Stimulated activated CD4-positive, alpha-beta T cell treated with anti-CD3 and anti-CD28 coated beads, Interleukin-1b, Interleukin-23, amount 100 ng/mL, for 24 hours (primary cell): ENCODE data around the gene KLHL18.
A peak's percentile ranks its signal among the peaks of the same experiment; 100 is the strongest.
"Not testable (repeated sequence)": the region's sequence is repeated elsewhere in the genome, so short reads cannot be mapped to it uniquely, and the experiment has no call there.

Source experiments
- DNase-seq, 4 experiments: peaks; one replicate each; pipeline ENCODE4 v3.0.0-alpha.2; 2020; ENCODE audit warnings: low read depth in 4 of 4, low spot score in 1 of 4

KLHL18 gene

DNA sequence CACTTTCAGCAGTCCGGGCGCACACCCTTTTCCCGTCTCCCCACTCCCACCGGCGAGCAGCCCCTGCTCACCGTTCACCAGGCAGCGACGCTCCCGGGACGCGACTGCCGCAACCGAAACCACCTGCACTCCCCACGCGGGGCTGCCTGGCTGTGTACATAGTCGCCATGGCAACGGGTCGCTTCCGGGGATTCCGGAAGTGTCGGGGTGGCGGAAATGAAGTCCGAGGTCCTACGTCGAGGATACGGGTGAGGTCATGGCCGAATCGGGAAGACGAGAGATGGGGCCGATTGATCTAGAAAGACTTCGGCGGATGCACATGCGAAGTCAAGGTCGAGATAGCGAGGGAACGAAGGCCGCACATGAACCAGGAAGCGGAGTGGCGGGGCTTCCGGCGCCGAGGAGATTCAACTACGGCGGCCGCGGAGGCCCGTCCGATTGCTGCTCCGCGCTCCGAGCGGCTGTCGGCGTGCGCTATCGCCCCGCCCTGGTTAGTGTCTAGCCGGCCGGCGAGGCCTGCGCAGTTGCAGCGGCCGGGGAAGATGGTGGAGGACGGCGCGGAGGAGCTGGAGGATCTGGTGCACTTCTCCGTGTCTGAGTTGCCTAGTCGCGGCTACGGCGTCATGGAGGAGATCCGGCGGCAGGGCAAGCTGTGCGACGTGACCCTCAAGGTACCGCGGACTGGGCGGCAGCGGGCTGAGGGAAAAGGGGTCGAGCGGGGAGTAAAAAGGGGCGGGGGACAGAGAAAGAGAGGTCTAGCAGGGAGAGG, at the start of gene KLHL18, which contains the start of gene KIF9:
Gene KLHL18 (plus strand): TSS at position 521 of the 769 bp plus-strand sequence. CDS start 22 bp downstream, at position 543.
Gene KIF9 (minus strand): TSS at position 376 of the 769 bp plus-strand sequence. CDS start 5,425 bp downstream, outside the sequence.
- peak; percentile 93 to 98 (median 94) for DNase-seq

- DNase-seq, result no peak
Observed at GRCh38 chr3:47238017-47238416, 44.7 kb upstream of the KLHL18 start.

GRCh38 chr3:47239929-47240328, 42.8 kb upstream of the KLHL18 start:
- no peak for DNase-seq

- no peak for DNase-seq
Observed at GRCh38 chr3:47243419-47244147, 39.2 kb upstream of the KLHL18 start.

- no peak for DNase-seq
Observed at GRCh38 chr3:47244531-47245100, 38.1 kb upstream of the KLHL18 start.

DNA sequence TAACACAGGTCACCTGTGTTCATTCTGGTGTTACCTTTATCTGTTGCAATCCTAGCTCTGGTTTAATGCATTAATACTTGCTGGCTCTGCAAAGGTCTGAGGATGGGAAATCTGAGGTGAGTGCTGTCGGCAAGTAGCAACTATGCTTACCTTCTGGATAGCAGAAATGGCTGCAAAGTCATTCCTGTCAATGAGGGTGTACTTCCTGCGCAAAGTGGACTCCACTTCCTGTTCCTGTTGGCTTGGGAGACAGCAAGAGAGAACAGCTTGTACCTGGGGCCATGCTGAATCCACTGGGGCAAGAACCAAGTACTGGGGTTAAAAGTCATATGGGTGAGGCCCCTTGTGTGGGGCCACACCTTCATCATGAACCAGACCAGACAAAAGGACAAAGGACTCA, 37.5 kb upstream of the KLHL18 start:
- DNase-seq, result no peak

DNA sequence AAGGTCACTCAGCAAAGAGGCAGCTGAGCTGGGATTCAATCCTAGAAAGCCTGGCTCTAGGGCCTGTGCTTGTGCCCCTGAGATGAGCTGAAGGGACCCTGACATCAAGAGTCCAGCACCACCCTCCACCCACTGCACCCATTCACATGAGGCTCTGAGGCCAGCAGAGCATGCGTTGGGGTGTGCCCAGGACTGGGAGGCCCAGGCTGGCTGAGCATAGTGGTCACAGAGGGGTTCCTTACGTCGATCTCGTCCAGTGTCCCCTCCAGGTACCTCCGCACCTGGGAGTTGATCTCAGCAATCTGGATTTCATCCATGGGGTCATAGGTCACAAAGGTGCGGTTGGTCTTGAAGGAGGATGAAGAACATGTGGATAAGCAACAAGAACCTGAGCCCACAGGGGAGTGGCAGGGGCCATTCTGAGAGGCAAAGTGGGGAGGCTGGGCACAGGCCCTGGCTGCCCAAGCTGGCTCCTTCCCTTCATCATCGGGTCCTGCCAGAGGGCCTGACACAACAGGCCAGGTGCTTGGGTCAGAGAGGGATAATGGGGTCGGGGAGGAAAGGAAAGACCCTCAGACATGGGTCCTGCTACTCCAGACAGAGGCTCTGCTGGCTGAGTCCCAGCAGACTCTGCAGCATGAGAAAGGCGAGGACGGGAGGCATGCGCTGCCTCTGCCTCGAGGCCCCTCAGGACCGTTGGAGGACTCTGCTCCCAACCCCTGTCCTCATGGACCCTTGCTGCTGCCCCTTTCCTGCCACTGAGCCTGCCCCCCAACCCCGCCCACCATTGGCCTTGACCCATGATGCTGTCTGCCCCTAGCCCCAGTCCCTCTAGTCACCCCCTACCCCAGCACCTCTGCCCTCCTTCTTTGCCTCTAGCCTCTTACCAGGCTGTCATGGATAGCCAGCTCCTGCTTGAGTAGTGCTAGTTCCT, 35.3 kb upstream of the KLHL18 start:
- no peak for DNase-seq

DNA sequence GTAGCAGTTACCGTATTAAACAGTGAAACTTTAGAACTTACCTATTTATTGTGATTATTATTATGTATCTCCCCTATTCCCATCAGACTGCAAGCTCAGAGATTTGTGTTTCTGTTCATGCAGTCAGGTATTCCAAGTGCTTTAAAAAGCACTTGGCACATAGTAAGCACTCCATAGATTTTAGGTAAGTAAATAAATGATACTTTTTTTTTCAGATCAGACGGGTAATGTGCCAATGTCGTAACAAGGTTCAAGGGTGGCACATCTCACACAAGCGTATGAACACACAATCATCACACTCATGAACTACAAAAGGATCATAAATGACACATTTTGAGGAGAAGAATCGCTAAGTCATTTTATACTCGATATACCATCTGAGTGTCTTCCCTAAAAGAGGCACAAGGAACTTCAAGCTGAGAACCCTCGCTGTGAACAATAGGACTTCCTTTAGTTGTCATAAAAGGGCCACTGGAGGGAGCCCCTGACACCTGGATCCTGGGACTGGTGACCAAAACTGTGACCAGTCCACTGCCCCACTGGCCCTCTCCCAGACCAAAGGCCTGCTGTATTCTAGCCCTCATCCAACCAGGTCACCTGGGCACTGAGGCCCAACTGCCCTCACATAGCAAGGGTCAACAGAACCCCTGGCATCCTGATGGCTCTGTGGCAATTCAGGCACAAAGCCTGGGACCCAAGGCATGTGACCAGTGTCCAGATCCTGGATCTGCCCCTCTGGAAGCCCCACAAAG, 32.3 kb upstream of the KLHL18 start:
- no peak for DNase-seq

- DNase-seq, result not testable (repeated sequence)
Observed at GRCh38 chr3:47251085-47251484, 31.7 kb upstream of the KLHL18 start.

DNA sequence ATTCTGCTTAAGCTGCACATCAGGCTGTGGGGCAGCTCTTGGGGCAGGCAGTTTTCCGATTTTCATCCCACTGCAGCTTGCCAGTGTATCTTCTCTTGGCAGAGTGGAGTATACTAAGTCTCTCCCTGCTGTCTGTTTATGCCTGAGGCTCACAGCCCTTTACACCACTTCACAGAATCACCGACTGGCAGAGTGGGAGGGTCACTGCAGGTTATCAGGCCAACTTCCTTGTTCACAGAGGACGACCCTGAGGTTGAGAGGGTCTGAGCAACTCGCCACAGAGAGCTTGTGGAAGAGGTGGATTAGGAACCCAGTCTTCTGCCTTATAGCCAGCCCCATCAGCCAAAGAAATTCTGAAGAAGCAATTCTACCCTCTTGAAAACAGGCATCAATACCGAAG, 31.1 kb upstream of the KLHL18 start:
- DNase-seq, result no peak

GRCh38 chr3:47256331-47256730, 26.4 kb upstream of the KLHL18 start:
- DNase-seq, result not testable (repeated sequence)

GRCh38 chr3:47259114-47259513, 23.6 kb upstream of the KLHL18 start:
- DNase-seq, result no peak

DNA sequence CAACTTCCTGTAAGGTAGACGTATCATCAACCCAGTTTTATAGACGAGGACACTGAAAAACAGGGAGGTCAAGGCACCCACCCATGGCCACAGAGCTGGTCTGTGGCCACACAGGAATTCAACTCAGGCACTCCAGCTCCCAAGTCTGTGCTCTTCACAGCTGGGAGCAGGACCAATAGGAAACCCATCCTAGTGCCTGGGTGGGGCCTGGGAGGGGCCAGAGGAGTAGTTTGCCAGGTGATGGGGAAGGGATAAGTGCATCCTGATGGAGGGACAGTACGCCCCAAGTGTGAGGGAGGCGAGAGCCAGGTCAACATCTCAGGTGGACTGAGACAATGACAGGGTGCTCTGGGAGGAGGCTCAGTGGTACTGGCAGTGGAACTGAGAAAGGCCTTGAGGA, 22.1 kb upstream of the KLHL18 start:
- DNase-seq, result no peak

DNA sequence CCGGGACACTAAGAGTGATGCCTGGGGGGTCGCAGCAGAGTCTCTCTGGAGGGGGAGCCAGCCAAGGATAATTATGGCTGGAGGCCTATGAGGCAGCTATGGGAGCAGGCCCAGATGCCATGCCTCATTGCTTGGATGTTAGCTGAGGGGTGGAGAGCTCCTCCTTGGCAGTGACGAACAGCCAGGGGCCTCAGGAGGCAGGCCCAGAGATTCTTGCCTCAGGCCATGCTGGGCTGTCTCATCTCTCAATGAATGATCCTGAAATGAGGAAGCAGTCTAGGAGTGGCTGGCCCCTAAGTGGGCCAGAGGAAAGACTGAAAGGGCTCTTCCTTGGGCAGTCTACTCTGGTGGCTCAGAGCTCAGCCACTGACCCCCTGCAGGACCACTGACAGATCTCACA, 21.4 kb upstream of the KLHL18 start:
- no peak for DNase-seq

- no peak for DNase-seq
Observed at GRCh38 chr3:47265008-47265407, 17.7 kb upstream of the KLHL18 start.

GRCh38 chr3:47265725-47266428, 16.9 kb upstream of the KLHL18 start:
- DNase-seq, result no peak

DNA sequence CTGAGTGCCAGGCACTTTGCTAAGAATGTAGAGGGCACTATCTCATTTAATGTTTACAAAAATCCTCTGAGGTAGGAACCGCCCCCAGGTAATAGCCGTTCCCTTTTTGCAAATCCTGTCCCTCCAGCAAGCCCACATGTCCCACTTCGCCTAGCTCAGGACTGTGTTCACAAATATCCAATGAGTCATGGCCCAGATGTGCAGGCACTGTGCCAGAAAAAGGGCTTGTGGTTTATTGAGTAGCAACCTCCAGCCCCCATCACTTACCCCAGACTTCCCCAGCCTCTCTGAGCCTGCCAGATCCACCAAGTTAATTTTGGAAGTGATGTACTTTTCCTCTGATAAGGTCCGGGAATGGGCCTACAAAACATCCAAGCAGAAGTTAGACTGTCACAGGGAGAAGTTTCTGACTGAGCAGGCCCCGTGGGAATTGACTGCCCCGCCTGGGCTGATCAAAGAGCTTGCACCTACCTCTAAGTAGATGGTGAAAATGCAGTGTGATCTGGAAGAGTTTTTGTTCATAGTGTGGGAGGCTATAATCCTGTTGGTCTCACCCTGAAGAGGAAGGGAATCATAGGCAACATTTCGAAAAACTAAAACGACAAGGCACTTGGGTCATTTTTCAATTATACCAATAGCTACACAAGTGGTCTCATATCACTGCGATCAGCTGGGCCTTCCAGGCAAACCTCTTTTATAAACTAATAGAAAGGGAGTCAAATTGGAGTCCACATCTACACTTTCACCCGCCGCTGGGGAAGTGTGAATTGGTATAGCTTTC, 15.8 kb upstream of the KLHL18 start:
- DNase-seq, result peak in 2 of 4 experiments; percentile 19 to 30

DNA sequence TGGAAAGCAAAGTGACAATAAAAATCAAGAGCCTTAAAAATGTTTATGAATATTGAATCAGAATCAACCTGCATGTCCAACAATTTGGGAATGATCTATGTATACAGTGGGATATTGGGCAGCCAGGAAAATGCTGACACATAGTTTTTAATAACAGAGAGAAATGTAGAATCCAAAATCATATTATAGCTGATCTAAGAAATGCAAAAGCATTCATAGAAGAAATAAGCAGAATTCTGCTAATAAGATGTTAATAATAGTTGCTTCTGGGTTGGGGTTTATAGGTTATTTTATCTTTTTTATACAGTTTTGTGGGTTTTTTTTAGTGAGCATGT, 15.3 kb upstream of the KLHL18 start:
- no peak for DNase-seq

DNA sequence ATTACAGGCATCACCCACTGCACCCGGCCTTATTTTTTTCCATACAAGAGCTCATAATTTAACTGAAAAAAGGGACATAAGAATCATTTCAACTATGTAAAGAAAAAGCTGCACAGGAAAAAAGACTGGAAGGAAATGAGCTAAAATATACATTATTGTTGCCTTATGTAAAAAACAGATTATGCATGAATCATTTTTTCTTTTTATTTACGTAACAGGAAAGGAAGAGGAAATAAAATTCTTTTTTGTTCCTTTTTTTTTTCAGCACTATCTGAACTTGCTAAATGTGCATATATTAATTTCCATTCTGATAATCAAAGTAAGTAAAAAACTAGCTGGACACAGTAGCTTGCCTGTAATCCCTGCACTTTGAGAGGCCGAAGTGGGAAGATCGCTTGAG, 12.2 kb upstream of the KLHL18 start:
- no peak for DNase-seq
